Measurements from ENCODE around the gene CDKN2B. TPM values are rescaled to one million over a fixed set of nuclear protein-coding genes. Genes with fewer than 3 reads are reported as not detected.

Gene CDKN2B
- total and polyA plus RNA-seq, 2 donors (not counting 3 experiments of a cell fraction or from before 2014, with no cell fraction given): 1.6 to 2.1 TPM

DNA sequence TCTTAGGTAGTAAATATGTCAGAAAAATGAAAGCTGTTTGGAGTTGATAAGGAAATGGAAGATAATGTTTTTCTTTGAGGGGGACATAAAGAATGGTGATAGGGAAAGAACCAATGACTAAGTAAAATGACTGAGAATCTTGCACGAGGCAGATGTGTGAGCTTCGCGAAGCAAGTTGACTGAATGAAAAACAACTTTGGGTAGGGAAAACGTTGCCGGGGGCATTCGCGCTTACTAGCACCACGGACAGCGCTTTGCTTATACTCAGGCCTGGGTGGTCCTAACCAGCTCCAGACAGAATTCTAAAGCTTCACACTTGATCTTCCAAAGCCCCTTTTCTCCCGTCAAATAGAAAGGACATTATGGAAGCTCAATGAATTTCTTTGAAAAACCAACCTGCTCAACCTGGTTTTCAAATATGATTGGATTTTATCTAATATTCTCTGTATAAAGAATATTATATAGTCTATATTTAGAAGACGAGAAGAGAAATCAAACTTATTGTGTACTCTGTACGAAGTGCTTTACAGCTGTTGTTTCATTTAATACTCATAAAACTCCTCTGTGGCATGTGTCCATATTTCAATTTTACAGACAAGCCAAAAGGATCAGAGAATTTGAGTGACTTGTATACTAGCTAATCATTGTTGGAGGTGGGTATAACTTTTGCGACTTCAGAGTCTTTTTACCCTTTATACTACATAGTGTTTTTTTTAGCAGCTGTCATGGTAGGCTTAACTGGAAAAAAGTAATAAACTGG, 1.9 kb upstream of the CDKN2B start:
- intact Hi-C loops (cut with micrococcal nuclease): no loop called here
- FAIRE-seq: peak; percentile 85
- ChIA-PET CTCF (interaction anchor here (1.0 to 6.0 kb wide), 9 partner anchors 12 to 234 kb away, joined by 4 to 138 read pairs (median 5); no protein-coding TSS in a partner anchor), POLR2A (no interaction called here)
- no peak overlapping the region for H3K4me3 ChIP-seq (replicated peaks in 1 of 3; ENCODE audit: insufficient read depth in 1 of 3, low read depth in 1 of 3, low read length in 3 of 3)
- no peak overlapping the region for H3K4me2 ChIP-seq (ENCODE audit: insufficient read depth, low read length)
- TF ChIP-seq MAX (IDR thresholded peaks at IDR 0.05; ENCODE audit: insufficient read depth, insufficient read length): no peak
- no peak for TF ChIP-seq MYC (IDR thresholded peaks at IDR 0.05; ENCODE audit: low read depth, low read length)
- TF ChIP-seq, protein P1, sequence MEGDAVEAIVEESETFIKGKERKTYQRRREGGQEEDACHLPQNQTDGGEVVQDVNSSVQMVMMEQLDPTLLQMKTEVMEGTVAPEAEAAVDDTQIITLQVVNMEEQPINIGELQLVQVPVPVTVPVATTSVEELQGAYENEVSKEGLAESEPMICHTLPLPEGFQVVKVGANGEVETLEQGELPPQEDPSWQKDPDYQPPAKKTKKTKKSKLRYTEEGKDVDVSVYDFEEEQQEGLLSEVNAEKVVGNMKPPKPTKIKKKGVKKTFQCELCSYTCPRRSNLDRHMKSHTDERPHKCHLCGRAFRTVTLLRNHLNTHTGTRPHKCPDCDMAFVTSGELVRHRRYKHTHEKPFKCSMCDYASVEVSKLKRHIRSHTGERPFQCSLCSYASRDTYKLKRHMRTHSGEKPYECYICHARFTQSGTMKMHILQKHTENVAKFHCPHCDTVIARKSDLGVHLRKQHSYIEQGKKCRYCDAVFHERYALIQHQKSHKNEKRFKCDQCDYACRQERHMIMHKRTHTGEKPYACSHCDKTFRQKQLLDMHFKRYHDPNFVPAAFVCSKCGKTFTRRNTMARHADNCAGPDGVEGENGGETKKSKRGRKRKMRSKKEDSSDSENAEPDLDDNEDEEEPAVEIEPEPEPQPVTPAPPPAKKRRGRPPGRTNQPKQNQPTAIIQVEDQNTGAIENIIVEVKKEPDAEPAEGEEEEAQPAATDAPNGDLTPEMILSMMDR (IDR thresholded peaks at IDR 0.05; ENCODE audit: extremely low read depth in 1 of 2, insufficient read depth in 1 of 2, low read depth in 1 of 2, low read length in 2 of 2): no peak
- TF ChIP-seq POLR2A (IDR thresholded peaks at IDR 0.05; ENCODE audit: low read depth, low read length): no peak
- no peak for TF ChIP-seq GATA2 (IDR thresholded peaks at IDR 0.05; ENCODE audit: insufficient read depth, insufficient read length, low read depth, low read length)
- no peak for TF ChIP-seq FOS (IDR thresholded peaks at IDR 0.05; ENCODE audit: borderline replicate concordance, insufficient read depth, low read length)
- TF ChIP-seq EZH2 (IDR thresholded peaks at IDR 0.05; ENCODE audit: borderline replicate concordance, low read depth, low read length, severe bottlenecking): no peak
- no peak for TF ChIP-seq JUN (IDR thresholded peaks at IDR 0.05; ENCODE audit: borderline replicate concordance, insufficient read depth, insufficient read length, low read depth)
- TF ChIP-seq POLR2AphosphoS5 (IDR thresholded peaks at IDR 0.05; ENCODE audit: insufficient read depth, low read depth, low read length): no peak
- no peak overlapping the region for H3K27ac ChIP-seq (ENCODE audit: insufficient read depth, low read depth, low read length)
- dilution Hi-C loops (cut with MboI; ENCODE audit: extremely low pct_ligation_motif_present, low sequenced_read_pairs): no loop called here
- no peaks in the 10 kb centered on the region for H3K9me3 ChIP-seq (replicated peaks; ENCODE audit: control insufficient read depth, insufficient read depth, low read length)
- no peak overlapping the region for H2AFZ ChIP-seq (ENCODE audit: low read depth, low read length)
- H3K79me2 ChIP-seq (ENCODE audit: control insufficient read depth, insufficient read depth, low read length): no peaks in the 10 kb centered on the region
- H3K4me1 ChIP-seq (ENCODE audit: control insufficient read depth, extremely low read depth, insufficient read depth, low read length): peaks cover 11% of the 10 kb centered on the region
- no TSS peak for BruUV-seq (replicated peaks)
- no peaks in the 10 kb centered on the region for H3K36me3 ChIP-seq (ENCODE audit: control insufficient read depth in 2 of 2, extremely low read depth in 1 of 2, insufficient read depth in 2 of 2, low read length in 2 of 2)
- H3K9ac ChIP-seq (replicated peaks; ENCODE audit: extremely low read depth, insufficient read depth, low read length): no peak overlapping the region
- H3K9me1 ChIP-seq (replicated peaks; ENCODE audit: control insufficient read depth, extremely low read depth, insufficient read depth, low read length): no peaks in the 10 kb centered on the region
- peaks cover 10 to 15% of the 10 kb centered on the region in 2 experiments for H3K27me3 ChIP-seq (ENCODE audit: control insufficient read depth in 2 of 2, insufficient read depth in 2 of 2, low read length in 2 of 2)
- no peaks in the 10 kb centered on the region for H4K20me1 ChIP-seq (replicated peaks; ENCODE audit: control insufficient read depth, extremely low read depth, insufficient read depth, low read length)
- DNase-seq (ENCODE audit: low read depth, low spot score): peak; percentile 54

Measured in endothelial cell of umbilical vein (primary cell).